RWPE2 (cell line): ENCODE results near the gene SORT1.

Source experiments
- ATAC-seq: fragments of 200-7000 bp; cut with Tn5 transposase; 3 replicates; pipeline ENCODE4 v1.9.1; 2021; ENCODE audit warnings: low read depth
- DNase-seq: peaks from one replicate; pipeline ENCODE4 v3.0.0-alpha.2; 2020; ENCODE audit warnings: low spot score
- H3K27ac ChIP-seq: fragments of 450-650 bp; 2 replicates; pipeline ENCODE4 v1.5.1; 2017; ENCODE audit warnings: mild to moderate bottlenecking; ENCODE audit not compliant: poor library complexity, severe bottlenecking
- H3K27me3 ChIP-seq: fragments of 250-450 bp; sonication (Bioruptor Pico); 2 replicates; pipeline ENCODE4 v1.5.1; 2021; ENCODE audit warnings: mild to moderate bottlenecking, moderate library complexity; ENCODE audit not compliant: insufficient read depth, poor library complexity, severe bottlenecking
- H3K36me3 ChIP-seq: fragments of 250-450 bp; sonication (Bioruptor Pico); 2 replicates; pipeline ENCODE4 v1.5.1; 2020; ENCODE audit warnings: low read depth, mild to moderate bottlenecking, moderate library complexity
- H3K4me1 ChIP-seq: fragments of 250-450 bp; sonication (Bioruptor Pico); 2 replicates; pipeline ENCODE4 v1.5.1; 2021; ENCODE audit warnings: mild to moderate bottlenecking, moderate library complexity; ENCODE audit not compliant: insufficient read depth, poor library complexity, severe bottlenecking
- H3K4me3 ChIP-seq: fragments of 250-450 bp; sonication (Bioruptor Pico); 2 replicates; pipeline ENCODE4 v1.5.1; 2021; ENCODE audit warnings: mild to moderate bottlenecking, moderate library complexity; ENCODE audit not compliant: severe bottlenecking
- H3K9me3 ChIP-seq: fragments of 250-450 bp; sonication (Bioruptor Pico); 2 replicates; pipeline ENCODE4 v1.5.1; 2021; ENCODE audit warnings: mild to moderate bottlenecking, moderate library complexity; ENCODE audit not compliant: severe bottlenecking
- CTCF ChIP-seq: fragments of 450-650 bp; IDR thresholded peaks from one replicate; pipeline ENCODE4 v1.5.1; 2017; ENCODE audit warnings: mild to moderate bottlenecking, moderate library complexity; ENCODE audit not compliant: poor library complexity, severe bottlenecking

SORT1 gene

GRCh38 chr1:109338091-109338490 lies 59.6 kb downstream of the SORT1 start:
- H3K4me1 ChIP-seq: peaks cover 3% of the 10 kb centered on the region
- TF ChIP-seq CTCF: no peak
- H3K9me3 ChIP-seq: no peaks in the 10 kb centered on the region

GRCh38 chr1:109335091-109335490 lies 62.6 kb downstream of the SORT1 start:
- no peak for TF ChIP-seq CTCF
- no peak overlapping the region for H3K27ac ChIP-seq
- H3K4me3 ChIP-seq: no peak overlapping the region
- H3K4me1 ChIP-seq: no peaks in the 10 kb centered on the region
- DNase-seq (no peak), ATAC-seq (no peak)
- H3K9me3 ChIP-seq: peaks cover 10% of the 10 kb centered on the region
- H3K27me3 ChIP-seq: no peaks in the 10 kb centered on the region
- peaks cover 11% of the 10 kb centered on the region for H3K36me3 ChIP-seq

More at GRCh38 chr1:109338091-109338490, 59.6 kb downstream of the SORT1 start:
- H3K27ac ChIP-seq: no peak overlapping the region
- no peaks in the 10 kb centered on the region for H3K27me3 ChIP-seq
- ATAC-seq (no peak), DNase-seq (no peak)
- no peaks in the 10 kb centered on the region for H3K36me3 ChIP-seq
- H3K4me3 ChIP-seq: no peak overlapping the region

- Histone ChIP-seq H3K4me1 (no peaks in the 10 kb centered on the region), H3K9me3 (peaks cover 10% of the 10 kb centered on the region), H3K36me3 (peaks cover 16% of the 10 kb centered on the region), H3K27me3 (no peaks in the 10 kb centered on the region), H3K4me3 (no peak overlapping the region), H3K27ac (no peak overlapping the region)
- DNase-seq: no peak
- no peak for TF ChIP-seq CTCF
- ATAC-seq: no peak
Observed at GRCh38 chr1:109331113-109331512, 66.6 kb downstream of the SORT1 start.

GRCh38 chr1:109327285-109327684 lies 70.4 kb downstream of the SORT1 start:
- DNase-seq (no peak), ATAC-seq (no peak)
- no peak overlapping the region for H3K4me3 ChIP-seq
- no peak overlapping the region for H3K27ac ChIP-seq
- no peaks in the 10 kb centered on the region for H3K4me1 ChIP-seq
- no peak for TF ChIP-seq CTCF
- H3K27me3 ChIP-seq: no peaks in the 10 kb centered on the region
- peaks cover 10% of the 10 kb centered on the region for H3K9me3 ChIP-seq
- H3K36me3 ChIP-seq: peaks cover 13% of the 10 kb centered on the region

- Histone ChIP-seq H3K4me1 (no peaks in the 10 kb centered on the region), H3K4me3 (no peak overlapping the region), H3K9me3 (no peaks in the 10 kb centered on the region), H3K27me3 (no peaks in the 10 kb centered on the region), H3K27ac (no peak overlapping the region), H3K36me3 (peaks cover 5% of the 10 kb centered on the region; the same call in 1 of the 2 replicates)
- ATAC-seq (no peak), DNase-seq (no peak)
- TF ChIP-seq CTCF: no peak
Observed at GRCh38 chr1:109322974-109323373, 74.7 kb downstream of the SORT1 start.
